Dermis microvascular lymphatic vessel endothelial cell (primary cell): ENCODE results near the gene KIRREL3. TPM values are rescaled to one million over a fixed set of nuclear protein-coding genes. Genes with fewer than 3 reads are reported as not detected.

Source experiments
- DNase-seq, 2 donors: peaks; one replicate each; pipeline versions ENCODE4 v3.0.0 to v3.0.0-alpha.2; 2010; ENCODE audit warnings: low read depth in 2 of 2
- total RNA-seq: library from RNA; depleted of rRNA; stranded (reverse); fragments of >200 nt; gene quantifications from 2 replicates; pipeline ENCODE4 v1.2.1, GENCODE V29; 2014

KIRREL3 gene
- total RNA-seq, 1 donor from 2014 or later: not detected

DNA sequence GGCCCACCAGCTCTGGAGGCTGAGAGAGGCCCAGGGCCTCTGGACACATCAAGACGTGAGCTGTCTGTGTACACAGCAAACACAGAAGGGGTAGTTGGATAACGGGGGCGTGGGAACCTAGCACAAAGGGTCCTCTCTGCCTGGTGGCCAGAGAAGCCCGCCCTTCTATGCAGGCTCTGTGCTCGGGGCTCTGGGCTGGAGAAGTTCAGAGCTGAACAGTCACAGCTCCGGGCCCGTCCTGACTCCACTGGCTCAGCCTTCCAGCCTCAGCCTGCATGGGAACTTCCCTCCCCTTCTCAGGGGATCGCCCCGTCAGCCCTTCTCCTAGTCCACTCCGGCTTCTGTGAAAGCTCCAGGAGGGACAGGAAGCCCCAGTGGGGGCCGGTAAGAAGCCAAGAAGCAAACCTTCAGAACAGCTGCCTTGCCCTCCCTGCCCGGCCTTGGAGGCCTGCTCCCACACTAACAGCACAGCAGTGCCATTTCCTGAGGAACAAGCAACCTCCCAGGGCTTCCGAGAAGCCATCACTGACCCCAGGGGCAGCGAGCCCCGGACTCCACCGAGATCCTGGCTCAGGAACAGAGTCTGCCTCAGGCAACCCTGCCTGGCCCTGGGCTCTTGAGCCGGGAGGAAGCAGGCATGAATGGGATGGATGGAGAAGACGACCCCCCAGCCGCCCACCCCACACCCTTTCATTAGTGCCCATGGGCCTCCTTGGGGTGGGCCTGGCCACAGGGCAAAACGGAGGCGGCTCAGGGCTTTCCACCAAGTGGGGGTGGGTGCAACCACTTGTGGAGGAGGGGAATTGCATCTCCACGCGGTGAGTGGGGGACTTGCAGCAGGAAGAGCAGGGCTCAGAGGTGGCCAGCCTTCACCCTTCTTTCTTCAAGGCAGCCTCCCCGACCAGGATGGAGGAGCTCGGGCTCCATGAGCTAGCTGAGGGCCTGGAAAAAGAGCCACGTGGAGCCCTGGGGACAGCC, 525.3 kb downstream of the KIRREL3 start:
- DNase-seq: no peak

DNA sequence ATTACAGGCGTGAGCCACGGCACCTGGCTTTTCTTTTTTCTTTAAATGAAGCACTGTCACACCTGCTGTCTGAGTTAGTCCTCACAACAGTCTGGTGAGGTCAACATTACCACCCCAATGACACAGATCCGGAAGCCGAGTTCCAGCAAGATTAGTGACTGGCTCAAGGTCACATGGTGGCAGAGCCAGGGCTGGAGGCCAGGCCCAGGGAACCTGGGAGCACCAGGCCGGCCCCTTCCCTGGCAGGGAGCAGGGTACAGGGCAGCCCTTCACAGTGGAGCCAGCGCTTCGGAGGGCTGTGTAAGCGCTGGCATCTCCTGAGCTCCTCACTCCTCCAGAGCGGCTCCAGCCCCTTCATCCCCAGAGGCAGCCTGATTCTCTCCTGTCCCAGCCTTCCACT, 526.4 kb downstream of the KIRREL3 start:
- DNase-seq: no peak

DNA sequence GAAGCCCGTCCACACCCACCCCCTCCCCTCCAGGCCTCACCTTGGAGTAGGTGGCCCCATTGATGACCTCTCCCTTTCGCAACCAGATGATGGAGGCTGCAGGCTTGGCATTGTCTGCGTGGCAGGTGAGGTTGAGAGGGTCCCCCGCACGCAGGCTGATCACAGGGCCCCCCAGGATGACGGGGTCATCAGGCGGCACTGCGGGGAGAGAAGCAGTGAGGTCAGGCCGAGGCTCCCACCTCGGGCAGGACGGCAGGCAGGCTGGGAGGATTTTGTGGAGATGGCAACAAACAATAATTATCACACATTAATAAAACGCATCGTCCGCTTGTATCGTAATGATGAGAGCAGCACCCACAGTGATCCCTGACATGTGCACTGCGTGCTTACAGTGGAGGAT, 527.3 kb downstream of the KIRREL3 start:
- DNase-seq: no peak

- DNase-seq: no peak
Observed at GRCh38 chr11:126469311-126469710, 531.3 kb downstream of the KIRREL3 start.

DNA sequence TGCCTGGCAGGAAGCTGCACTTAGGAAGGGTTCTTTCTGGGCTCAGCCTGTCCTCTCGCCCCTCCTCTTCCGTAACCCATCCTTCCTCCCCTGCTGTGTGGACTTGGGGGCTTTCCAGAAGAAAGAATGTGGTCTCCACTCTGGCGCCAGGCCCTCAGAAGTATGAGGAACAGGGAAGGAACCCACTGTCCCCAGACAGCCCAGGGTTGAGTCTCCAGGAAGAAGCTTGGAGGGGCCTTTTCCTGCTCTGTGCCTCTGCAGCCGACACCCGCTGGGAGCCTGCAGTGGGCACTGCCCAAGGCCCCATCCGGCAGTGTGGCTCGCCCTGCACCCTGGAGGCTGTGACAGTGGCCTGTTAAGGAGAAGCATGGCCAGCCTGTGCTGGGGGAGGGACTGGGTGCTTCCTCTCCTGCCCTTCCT, 532.5 kb downstream of the KIRREL3 start:
- no peak for DNase-seq

GRCh38 chr11:126467471-126467870, 533.1 kb downstream of the KIRREL3 start:
- no peak for DNase-seq

GRCh38 chr11:126467046-126467370, 533.6 kb downstream of the KIRREL3 start:
- DNase-seq: no peak

DNA sequence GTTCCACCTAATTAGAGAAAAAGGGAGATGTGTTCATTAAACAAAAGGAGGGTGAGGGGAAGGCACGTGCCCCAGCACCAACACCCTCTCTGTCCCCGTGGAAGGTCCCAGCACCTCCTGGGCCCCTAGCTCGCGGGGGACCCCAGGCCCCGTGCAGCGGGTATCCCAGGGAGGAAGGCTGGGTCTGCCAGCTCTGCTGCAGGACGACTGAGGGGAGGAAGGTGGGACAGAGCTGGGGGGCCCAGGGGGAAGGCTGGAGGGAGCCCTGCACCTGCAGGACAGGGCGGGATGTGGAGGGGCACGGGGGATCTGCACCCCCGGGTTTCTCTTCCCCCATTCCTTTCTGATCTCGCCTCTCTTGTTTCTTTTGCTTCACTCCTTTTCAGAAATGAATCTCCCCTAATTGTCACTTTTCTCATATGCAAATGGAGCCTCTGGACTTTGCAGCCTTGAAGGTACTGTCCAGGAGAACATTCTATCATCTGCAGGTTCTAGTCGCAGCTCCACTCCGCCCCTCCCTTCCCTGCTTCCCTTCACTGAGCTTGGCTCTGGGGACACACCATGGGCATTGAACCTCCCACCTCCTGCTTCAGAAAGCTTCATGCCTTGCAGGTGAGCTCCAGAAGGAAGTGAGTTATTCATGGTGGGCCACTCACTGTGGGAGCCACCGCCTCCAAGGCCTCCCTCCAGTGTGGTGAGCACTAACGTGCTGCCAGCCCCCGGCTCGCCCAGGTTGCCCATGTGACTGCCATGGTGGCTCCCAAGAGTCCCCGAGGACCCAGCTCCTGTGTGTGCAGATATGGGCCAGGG, 534.1 kb downstream of the KIRREL3 start:
- no peak for DNase-seq

DNA sequence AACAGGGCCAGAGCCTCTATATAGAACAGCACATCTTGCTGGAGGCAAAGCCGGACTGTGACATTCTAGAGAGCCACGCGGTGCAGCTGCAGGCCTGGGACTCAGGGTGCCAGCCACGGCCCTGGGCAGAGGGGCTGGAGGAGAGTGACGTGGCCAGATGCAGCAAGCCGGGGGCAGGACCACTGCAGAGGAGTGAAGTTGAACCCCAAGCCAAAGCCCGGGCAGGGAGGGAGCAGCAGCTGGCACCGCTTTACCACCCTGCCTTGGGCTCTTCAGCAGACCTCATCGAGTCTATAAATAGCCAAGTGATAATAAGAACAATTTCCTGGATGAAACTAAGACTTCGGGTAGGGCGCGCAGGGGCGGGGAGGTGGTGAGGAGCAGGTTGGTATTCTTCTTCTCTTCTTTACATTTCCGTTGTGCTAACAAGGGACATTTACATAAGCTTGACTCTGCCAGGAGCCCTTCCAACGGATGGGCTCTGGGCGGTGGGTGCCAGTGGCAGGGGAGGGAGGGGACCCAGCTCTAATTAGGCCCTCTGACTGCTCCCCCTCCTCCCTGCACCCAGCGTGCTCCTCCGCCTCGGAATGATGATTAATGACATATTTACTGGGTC, 534.9 kb downstream of the KIRREL3 start:
- no peak for DNase-seq

DNA sequence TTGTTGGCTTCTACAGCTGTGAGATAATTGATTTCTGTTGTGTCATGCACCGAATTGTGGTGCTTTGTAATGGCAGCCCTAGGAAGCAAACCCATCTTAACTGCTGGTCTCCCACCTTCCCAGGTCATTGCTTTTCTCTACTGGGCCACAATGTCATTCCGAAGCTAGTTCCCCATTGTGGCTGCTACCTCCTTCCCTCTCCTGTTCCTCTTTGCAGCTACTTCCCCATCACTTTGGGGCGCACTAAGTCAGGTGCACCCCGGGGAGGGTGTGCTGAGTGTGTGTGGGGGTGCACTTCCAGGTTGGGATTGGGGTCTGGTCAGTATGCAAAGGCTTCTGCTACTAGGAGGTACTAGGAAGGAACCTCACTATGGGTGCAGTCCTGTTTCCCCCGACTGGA, 535.8 kb downstream of the KIRREL3 start:
- DNase-seq: no peak

DNA sequence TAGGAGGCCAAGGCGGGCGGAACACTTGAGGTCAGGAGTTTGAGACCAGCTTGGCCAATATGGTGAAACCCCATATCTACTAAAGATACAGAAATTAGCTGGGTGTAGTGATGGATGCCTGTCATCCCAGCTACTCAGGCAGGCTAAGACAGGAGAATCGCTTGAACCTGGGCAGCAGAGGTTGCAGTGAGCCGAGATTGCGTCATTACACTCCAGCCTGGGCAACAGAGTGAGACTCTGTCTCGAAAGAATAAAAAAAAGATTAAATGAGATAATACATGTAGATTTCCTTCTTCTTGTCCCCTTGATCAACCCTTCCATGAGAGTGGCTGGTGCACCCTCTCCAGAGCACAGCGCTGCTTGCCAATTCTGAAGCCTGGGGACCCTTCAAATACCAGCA, 538.1 kb downstream of the KIRREL3 start:
- no peak for DNase-seq

GRCh38 chr11:126461996-126462395, 538.6 kb downstream of the KIRREL3 start:
- no peak for DNase-seq

GRCh38 chr11:126461096-126461440, 539.5 kb downstream of the KIRREL3 start:
- no peak for DNase-seq

GRCh38 chr11:126460417-126461095, 540.0 kb downstream of the KIRREL3 start:
- DNase-seq: no peak

- DNase-seq: no peak
Observed at GRCh38 chr11:126459691-126460281, 540.8 kb downstream of the KIRREL3 start.

- DNase-seq: no peak
Observed at GRCh38 chr11:126457817-126458216, 542.8 kb downstream of the KIRREL3 start.

- DNase-seq: no peak
Observed at GRCh38 chr11:126456783-126457542, 543.6 kb downstream of the KIRREL3 start.

DNA sequence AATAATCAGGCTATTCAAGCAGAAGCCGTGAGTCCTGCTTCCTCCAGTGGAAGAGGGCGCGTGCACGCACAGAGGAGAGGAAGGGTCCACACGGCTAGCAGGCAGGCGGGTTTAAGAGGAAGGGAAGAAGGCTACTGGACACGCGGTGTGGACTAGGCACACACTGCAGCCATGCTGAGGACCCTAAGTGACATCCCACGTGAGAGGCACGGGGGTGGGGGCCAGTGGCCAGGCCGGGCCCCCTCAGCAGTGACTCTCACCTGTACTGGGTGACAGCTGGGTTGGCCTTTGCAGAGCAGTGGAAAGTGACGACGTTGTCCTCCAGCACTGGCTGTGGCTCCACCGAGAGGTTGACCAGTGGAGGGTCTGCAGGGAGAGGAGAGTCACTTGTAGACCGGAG, 544.5 kb downstream of the KIRREL3 start:
- DNase-seq: no peak

DNA sequence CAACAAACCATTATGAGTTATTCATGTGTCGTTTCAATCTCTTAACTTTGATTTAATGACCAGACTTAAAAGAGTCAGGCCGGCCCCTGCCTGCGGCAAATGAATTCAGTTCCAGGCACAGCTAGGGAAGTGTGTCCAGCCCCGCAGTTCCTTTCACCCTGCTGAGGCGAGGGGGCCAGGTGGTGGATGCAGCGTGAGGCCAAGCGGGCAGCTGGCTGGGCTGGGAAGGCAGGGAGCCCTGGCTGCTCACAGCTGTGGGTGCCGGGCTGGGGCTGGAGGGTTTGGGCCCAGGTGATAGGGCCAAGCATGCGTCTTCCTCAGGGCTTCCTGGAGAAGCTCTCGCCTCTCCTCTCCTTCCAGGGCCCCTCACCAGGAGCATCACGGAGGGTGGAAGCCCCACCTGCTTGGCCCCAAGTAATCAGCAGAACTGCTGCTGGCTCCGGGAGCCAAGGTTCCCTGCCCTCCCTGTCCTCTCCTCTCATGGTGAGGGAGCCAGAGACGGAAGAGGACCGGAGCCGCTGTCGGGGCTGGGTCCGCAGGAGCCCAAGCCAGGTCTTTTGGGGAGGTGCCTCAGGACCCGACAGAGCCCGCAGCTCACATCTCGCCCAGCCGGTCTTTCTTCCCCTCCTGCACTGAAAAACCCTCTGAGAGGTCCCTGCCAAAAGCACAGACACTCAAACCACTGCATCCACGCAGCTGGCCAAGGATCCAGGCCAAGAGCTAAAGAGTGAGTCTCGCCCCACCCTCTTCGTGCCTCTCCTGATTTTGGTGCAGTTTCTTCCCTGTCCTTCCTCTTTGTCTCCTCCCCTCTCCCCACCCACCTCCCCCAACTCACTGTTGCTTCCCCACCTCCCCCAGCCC, 548.1 kb downstream of the KIRREL3 start:
- no peak for DNase-seq
